Epithelial cell of prostate (primary cell): ENCODE measurements around the gene ESPL1.
"Not testable (repeated sequence)": the region's sequence is repeated elsewhere in the genome, so short reads cannot be mapped to it uniquely, and the experiment has no call there.

Experiments
- DNase-seq: peaks from one replicate; pipeline ENCODE4 v3.0.0-alpha.2; 2011; ENCODE audit warnings: low read depth, low spot score
- H3K27ac ChIP-seq: fragments of 450-650 bp; 2 replicates; pipeline ENCODE4 v1.5.1; 2017; ENCODE audit warnings: mild to moderate bottlenecking

Gene ESPL1

DNA sequence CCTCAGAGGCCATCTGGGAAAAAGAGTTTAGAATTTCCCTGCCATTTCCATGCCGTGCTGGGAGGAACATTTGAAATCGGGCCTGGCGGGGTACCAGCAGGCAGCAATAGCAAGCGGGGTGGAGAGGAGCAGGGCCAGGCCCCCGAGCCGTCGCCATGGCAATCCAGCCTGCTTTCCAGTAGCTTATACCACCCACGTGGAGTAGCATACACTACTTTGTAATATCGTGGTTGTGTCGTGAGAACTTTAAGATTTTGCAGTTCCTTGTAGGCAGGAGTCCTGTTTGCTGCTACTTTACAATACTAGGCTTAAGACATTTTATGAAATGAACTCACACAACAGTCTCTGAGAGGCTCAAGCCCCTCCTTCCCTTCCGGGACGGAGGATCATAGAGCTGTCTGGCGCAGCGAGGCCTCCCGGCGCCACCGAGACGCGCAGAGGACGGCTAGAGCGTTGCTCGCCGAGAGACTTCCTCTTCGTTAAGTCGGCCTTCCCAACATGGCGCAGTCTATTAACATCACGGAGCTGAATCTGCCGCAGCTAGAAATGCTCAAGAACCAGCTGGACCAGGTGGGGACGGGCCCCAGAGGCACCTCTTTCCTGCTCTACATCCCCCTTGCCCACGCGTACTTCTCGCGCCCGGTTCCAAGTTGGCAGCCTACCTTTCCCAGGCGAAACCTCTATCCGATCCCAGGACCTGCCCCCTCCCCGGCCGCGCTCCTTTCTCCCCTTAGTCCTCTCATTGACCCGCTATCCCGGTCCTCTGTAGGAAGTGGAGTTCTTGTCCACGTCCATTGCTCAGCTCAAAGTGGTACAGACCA is 27.2 kb downstream of the ESPL1 start, which contains the start of gene PFDN5:
Gene PFDN5 (plus strand): TSS at position 473 of the 821 bp plus-strand sequence. CDS start 26 bp downstream, at position 499.
- H3K27ac ChIP-seq = peak within 1 kb of the TSS; percentile 57
- peak; percentile 56 for DNase-seq

DNA sequence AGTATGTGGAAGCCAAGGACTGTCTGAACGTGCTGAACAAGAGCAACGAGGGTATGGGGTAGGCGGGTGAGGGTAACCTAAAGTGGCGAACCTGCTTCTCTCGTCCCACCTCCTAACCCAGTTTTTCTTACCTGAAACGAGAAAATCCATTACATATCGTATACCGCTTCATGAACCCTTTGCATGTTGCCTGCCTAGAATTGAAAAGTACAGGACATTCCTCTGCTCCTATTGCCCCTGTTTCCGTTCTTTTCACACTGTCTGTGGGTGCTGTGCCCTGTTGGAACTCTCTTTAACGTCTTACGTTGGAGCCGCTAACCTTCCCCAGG is 27.8 kb downstream of the ESPL1 start:
- H3K27ac ChIP-seq = peak overlapping the region; percentile 57
- DNase-seq = no peak

DNA sequence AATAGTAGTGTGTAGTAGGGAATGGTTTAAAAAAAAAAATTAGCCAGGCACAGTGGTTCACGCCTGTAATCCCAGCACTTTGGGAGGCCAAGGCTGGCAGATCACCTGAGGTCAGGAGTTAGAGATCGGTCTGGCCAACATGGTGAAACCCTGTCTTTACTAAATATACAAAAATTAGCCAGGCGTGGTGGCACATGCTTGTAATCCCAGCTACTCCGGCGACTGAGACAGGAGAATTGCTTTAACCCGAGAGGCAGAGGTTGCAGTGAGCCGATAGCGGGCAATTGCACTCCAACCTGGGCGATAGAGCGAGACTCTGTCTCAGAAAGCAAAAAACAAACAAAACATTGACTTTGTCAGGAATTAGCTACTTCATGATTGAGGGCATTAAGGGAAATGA is 29.0 kb downstream of the ESPL1 start:
- DNase-seq, H3K27ac ChIP-seq: not testable (repeated sequence)

DNA sequence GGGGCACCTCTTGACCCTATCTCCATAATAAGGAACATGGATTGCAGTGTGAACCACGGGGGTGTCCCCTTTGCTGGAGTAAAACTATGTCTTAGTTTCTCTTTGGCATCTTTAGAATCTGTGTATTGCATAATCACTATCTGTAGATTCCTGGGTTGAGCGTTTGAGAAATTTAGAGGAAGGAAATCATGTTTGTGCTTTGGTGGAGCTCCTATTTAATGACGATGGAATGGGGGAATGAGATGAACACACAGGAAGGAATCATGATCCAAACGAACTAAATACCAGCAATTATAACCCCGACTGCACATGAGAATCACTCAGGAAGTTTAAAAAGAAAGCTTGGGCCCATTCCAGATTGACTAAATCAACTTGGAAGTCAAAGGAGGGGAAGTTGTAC is 30.1 kb downstream of the ESPL1 start:
- peak overlapping the region; percentile 68 for H3K27ac ChIP-seq
- DNase-seq = no peak

DNA sequence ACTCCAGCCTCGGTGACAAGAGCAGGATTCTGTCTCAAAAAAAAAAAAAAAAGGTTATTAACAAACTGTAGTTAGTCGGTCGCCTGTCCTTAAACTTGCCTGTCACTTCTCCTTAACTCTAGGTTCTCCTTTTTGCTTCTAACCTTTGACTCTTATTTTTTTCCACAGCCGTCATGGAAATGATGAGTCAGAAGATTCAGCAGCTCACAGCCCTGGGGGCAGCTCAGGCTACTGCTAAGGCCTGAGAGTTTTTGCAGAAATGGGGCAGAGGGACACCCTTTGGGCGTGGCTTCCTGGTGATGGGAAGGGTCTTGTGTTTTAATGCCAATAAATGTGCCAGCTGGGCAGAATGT is 31.0 kb downstream of the ESPL1 start:
- no peak for DNase-seq

DNA sequence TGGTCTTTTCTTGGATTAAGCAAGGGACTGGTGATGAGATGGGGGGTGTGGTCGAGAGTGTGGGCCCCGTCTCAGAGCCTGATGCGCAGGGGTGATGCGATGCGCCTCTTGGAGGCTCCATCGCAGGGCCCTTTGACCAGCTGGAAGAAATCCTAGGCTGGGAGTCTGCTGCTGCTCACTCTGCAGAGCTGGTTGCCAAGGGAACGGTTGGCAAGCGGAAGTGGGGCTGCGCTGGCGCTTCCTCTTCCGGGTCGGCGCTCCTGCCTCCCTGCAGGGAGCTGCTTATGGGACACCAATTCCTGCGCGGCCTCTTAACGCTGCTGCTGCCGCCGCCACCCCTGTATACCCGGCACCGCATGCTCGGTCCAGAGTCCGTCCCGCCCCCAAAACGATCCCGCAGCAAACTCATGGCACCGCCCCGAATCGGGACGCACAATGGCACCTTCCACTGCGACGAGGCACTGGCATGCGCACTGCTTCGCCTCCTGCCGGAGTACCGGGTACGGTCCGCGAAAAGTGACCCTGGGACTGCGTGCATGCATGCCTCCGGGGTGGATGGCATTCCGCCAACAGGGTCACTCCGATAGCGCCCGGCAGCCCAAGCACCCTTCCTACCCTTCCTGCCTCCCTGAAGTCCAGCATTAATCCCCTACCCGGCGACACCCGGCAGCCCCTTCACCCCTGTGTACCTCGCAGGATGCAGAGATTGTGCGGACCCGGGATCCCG is 31.5 kb downstream of the ESPL1 start, which contains the start of gene MYG1:
Gene MYG1 (plus strand): TSS at position 242 of the 727 bp plus-strand sequence. CDS start 43 bp downstream, at position 285.
- no peak for DNase-seq
- peak within 1 kb of the TSS; percentile 68 for H3K27ac ChIP-seq

More for the DNA sequence above, 31.0 kb downstream of the ESPL1 start:
- peak overlapping the region; percentile 68 for H3K27ac ChIP-seq

DNA sequence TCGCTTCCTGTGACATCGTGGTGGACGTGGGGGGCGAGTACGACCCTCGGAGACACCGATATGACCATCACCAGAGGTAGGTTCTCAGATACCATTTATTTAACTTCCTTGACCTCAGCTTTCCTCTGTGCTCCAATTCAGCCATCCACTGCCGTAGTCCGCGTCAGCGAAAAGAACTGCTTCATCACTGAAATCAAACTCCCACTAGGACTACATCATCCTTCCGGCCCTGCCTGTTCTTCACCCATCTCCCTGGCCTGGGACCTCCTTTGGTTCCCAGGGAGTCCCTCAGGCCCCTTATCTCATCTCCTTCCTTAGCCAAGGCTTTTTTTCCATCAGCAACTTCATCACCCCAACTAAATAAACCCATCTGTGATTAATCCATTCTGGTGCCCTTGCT is 32.1 kb downstream of the ESPL1 start:
- peak overlapping the region; percentile 68 for H3K27ac ChIP-seq
- no peak for DNase-seq

DNA sequence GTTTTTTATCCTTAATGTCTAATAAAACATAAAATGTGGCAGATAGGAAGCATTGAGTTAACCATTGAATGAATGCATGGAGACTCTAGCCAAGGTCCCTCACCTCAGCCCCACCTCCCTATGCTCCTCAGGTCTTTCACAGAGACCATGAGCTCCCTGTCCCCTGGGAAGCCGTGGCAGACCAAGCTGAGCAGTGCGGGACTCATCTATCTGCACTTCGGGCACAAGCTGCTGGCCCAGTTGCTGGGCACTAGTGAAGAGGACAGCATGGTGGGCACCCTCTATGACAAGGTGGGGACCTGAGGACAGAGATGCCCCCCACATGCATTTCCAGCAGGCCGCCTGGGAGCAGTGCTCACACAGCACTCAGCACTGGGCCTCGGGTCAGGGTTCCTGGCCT is 34.8 kb downstream of the ESPL1 start:
- no peak overlapping the region for H3K27ac ChIP-seq
- DNase-seq = no peak

DNA sequence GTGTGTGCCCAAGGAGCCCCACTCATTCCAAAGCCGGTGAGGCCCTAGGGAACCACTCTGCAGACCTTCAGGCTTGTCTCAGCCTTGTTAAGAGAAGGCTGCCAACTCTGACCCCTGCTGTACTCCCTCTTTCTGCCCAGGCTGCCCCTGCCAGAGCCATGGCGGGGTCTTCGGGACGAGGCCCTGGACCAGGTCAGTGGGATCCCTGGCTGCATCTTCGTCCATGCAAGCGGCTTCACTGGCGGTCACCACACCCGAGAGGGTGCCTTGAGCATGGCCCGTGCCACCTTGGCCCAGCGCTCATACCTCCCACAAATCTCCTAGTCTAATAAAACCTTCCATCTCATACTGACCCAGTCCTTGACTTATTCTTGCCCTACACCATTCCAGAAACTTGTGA is 38.7 kb downstream of the ESPL1 start:
- no peak for DNase-seq
- no peak overlapping the region for H3K27ac ChIP-seq

DNA sequence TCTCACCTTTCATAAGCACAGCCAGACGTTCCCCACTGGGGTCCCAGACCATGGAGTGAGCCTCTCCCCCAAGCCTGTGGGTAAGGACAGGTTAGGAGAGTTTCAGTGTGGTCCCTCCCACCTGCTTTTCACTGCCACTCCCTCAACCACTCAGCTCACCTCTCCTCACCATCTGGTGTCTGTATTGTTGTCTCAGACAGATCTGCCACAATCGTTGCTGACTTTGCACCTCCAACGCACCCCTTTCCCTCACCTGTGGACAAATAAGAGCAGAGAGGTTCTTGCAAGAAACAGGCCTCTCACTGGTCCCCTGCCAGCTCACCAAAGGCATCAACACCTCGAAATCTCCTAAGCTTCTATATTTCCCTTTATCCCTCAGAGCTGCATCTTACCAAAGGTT is 40.2 kb downstream of the ESPL1 start:
- no peak overlapping the region for H3K27ac ChIP-seq
- DNase-seq = no peak

DNA sequence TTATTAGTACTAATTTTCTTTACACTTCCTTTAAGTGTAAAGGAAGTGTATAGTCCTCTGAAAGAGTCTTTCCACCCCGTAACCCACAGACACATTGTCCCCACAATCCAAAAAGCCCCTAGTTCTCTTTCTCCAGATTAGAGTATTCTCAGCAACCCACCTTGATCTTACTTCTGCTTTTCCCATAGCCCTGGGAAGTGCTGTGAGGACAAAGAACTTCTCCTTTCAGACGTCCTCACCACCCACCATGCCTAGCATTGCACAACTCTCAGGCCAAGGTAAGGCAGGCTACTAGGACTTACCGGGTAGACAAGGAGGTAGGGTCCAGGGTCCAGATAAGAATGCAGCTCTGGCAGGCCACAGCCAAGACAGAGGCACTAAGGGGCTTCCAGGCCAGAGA is 45.9 kb downstream of the ESPL1 start:
- DNase-seq = no peak
- no peak overlapping the region for H3K27ac ChIP-seq

DNA sequence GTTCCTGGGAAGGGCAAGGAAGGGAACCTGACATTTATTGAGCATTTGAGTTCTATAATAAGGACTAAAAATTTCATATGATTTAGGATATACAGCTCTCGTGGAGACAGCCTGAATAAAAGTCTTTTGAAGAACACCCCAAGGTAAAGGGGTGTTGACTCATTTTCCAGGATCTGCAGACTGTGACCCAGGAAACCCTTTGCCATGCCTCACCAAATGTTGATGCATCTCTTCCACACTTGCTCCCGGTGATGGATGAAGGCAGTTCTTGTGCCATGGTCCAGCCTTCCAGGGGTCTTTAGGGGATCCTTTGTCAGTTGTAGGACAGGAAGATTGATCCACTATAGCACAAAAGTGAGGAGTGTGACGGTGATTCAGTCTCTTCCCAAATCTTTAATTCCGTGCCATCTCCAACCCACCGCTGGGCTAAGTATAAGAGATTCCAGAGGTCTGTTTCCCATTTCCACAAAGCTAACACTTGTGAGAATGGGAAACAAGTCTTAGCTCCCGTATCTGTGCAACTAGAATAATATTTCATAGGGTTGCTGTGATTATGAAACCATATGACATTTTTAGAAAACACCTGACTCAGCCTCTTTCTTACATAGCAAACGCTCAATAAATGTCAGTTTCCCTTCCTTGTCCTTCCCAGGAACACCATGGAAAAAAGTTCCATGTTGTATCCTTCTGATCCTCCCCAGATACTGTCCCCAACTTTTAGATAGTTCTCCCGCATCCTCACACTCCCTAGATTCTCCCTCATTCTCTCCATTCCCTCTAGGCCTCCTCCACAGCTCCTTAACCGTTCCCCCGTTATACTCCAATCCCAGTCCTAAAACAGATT is 52.5 kb downstream of the ESPL1 start:
- H3K27ac ChIP-seq = peak overlapping the region; percentile 80
- no peak for DNase-seq

DNA sequence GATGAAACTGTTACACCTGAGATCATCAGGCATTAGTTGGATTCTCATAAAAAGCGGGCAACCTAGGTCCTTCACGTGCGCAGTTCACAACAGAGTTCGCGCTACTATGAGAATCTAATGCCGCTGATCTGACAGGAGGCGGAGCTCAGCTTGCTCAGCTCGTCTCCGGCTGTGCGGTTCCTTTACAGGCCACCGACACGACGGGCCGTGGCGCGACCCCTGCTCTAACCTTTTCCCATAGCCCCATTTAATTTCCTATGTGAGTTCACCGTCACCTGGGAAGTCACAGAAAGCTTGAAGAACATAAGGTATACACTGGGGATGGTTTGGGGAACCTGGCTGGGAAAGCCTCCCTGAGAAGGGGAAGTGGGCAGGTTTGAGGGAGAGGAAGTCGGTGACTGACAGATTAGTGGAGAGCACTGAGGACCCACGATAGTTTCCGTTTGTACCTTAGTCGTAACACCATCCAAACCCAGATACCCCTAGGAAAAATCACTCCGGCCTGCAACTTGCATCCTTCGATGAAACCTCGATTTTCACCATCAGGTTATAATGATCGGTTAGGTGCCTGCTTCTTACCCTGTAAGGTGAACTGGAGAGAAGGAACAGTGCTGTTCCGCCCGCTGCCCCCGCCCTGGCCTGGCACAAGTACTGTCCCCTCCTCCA is 56.1 kb downstream of the ESPL1 start:
- peak overlapping the region; percentile 21 for H3K27ac ChIP-seq
- DNase-seq = no peak

DNA sequence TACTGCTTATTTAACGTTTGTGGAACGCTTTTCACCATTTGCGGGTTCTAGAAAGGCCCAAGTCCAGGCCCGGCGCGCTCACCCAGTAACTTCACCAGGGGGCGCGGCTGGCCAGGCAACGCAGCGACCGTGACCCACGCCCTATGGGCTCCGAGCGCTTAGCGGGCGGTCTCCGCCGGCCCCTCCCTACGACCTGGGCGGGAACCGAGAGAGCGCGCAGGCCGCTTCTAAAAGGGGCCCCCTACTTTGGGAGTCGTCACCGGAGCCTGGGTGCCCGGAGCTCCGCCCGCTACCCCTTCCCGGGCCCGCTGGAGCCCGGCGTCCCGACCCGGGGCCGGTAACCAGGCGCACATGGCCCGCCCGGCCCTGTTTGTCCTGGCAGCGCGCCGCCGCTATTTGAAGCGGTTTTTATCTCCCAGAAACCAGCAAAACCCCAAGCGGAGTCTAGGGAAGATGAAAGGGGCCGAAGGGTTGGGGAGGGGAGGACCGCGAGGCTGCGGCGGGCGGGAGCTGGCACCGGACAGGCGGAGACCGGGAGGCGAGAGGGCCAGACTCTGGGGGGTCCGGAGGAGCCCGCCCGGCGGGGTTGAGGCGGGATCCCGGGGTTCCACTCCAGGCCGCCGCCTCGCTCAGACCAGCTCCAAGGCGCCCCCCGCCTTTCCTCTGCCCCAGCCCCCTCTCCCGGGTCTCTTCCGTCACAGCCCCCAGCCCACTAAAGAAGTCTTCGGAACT is 56.8 kb downstream of the ESPL1 start:
- no peak for DNase-seq
- H3K27ac ChIP-seq = peak overlapping the region; percentile 21

DNA sequence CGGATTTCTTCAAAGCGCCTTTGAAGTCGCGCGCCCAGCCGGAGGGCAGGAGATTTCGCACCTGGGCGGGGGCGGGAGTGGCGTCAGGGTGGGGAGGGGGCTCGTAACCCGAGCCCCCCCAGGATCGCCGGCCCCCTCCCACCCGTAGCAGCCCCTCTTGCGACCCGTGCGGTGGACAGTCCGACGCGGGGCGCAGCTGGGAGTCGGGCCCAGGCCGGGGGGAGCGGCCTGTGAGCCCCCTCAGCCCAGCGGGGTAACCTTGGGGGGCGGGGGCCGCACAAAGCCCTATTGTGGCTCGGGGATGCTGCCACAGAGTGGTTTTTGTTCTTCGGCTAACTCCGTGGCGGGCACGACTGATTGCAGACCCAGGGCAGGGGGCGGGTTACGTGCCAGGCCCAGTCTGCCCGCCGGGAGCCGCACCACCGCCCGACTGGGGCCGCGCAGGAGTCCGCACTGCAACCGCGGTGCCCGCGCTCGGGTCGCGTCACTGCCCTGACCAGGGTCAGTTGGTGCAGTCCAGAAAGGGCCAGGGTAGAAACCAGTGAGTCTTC is 57.5 kb downstream of the ESPL1 start:
- H3K27ac ChIP-seq = no peak overlapping the region
- DNase-seq = no peak

DNA sequence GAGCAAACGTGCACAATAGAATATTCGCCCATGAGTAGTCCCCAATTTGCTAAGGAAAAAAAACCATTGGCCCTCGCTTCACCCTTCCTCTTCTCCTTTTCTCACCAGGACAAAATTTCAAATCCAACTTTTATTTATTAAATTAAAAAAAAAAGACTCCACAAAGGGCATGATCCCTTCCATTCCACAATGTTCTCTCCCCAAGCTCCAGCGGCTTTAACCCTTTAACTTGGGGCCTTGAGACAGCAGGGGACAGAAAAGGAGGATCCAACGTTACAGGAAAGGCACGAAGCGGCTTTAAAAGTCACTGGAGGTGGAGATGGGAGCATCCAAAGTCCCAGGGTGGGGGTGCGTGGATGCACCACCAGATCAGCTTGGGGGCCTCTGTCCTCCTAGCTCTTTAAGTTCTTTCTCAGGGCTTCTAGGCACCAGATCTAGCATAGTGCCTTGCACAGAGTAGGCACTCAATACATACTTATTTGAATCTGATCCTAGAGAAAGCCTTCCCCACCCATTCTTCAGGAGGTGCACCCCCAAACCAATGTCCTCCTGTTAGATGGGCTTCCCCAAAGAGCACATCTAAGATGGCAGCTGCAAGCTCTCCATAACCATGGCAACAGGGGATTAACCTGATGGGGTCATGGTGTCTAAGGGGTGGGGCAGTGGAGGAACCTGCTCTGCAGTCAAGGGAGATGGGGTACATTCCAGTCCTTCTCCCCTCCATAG is 58.5 kb downstream of the ESPL1 start:
- no peak for DNase-seq
- no peak overlapping the region for H3K27ac ChIP-seq

DNA sequence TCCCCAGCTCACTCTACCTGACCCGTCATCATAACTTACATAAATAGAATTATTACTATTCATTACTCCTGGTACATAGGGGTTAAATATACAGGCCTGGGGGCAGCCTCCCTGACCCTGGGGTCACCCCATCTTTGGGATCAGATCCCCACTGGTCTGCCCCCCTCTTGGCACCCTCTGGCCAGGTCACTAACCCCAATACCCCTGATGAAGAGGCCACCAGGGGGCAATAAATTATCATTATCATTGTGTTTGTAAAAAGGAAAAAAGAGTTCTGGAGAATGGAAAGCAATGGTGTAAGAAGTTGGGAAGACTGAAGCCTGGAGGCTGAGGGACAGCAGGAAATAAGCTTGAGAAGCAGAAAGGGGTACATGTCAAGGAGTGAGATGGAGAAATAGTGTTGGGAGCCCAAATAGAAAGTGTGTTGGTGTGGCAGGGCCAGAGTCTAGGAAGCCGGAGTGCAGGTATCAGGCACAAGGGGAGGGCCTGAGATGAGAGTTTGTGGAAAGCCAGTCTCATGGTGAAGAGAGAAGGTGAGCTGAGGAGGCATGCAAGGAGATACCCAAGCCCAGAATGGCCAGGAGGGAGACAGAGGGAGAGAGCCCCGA is 59.4 kb downstream of the ESPL1 start:
- no peak for DNase-seq
- no peak overlapping the region for H3K27ac ChIP-seq

DNA sequence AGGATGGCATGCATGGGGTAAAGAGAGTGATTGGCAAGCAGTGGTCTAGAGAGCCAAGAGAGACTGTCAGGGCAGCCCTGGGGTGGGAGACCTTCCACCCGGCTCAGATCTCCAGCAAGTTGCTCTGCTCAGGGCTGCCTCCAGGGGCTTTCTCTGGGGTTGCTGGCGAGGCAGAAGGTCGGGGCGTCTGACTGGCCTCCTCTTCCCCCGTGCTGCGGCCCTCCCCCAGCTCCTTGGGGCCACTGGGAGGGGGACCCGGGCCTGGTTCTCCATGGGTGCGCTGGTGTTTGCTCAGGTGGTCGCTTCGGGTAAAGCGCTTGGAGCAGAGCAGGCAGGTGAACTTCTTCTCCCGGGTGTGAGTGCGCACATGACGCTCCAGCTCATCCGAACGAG is 59.9 kb downstream of the ESPL1 start:
- H3K27ac ChIP-seq = no peak overlapping the region
- no peak for DNase-seq
